Measurements from ENCODE around the gene ZNF468.
"Not testable (repeated sequence)": the region's sequence is repeated elsewhere in the genome, so short reads cannot be mapped to it uniquely, and the experiment has no call there.

Gene ZNF468

GRCh38 chr19:52857378-52858191 is at the start of gene ZNF468:
TSS of gene ZNF468 (minus strand) at chr19:52857619. CDS start at chr19:52854272, 3,347 bp downstream.
- DNase-seq, result not testable (repeated sequence)

- DNase-seq, result not testable (repeated sequence)
Observed at GRCh38 chr19:52904052-52904780, 46.8 kb upstream of the ZNF468 start.

GRCh38 chr19:52901842-52902241 is 44.4 kb upstream of the ZNF468 start:
- no peak for DNase-seq

- DNase-seq, result not testable (repeated sequence)
Observed at GRCh38 chr19:52898596-52898995, 41.2 kb upstream of the ZNF468 start.

- no peak for DNase-seq
Observed at GRCh38 chr19:52898101-52898500, 40.7 kb upstream of the ZNF468 start.

GRCh38 chr19:52897138-52897935 is 39.9 kb upstream of the ZNF468 start, which contains the start of gene ZNF320:
TSS of gene ZNF320 (minus strand) at chr19:52897635. CDS start at chr19:52890255, 7,380 bp downstream.
- DNase-seq, result peak; percentile 91

GRCh38 chr19:52896431-52897137 is 39.2 kb upstream of the ZNF468 start:
- no peak for DNase-seq

- DNase-seq, result no peak
Observed at GRCh38 chr19:52891336-52891735, 33.9 kb upstream of the ZNF468 start.

GRCh38 chr19:52889931-52890330 is 32.5 kb upstream of the ZNF468 start:
- DNase-seq, result no peak

GRCh38 chr19:52889076-52889475 is 31.7 kb upstream of the ZNF468 start:
- DNase-seq, result no peak

- DNase-seq, result no peak
Observed at GRCh38 chr19:52880895-52881389, 23.5 kb upstream of the ZNF468 start.

- DNase-seq, result not testable (repeated sequence)
Observed at GRCh38 chr19:52872996-52873395, 15.6 kb upstream of the ZNF468 start.

- DNase-seq, result no peak
Observed at GRCh38 chr19:52871466-52871865, 14.0 kb upstream of the ZNF468 start.

GRCh38 chr19:52868031-52868430 is 10.6 kb upstream of the ZNF468 start:
- DNase-seq, result not testable (repeated sequence)

- not testable (repeated sequence) for DNase-seq
Observed at GRCh38 chr19:52856540-52857377, 660 bp downstream of the ZNF468 start.

- DNase-seq, result not testable (repeated sequence)
Observed at GRCh38 chr19:52847352-52847751, 10.1 kb downstream of the ZNF468 start.

GRCh38 chr19:52840825-52841465 is 16.5 kb downstream of the ZNF468 start:
- DNase-seq, result not testable (repeated sequence)

GRCh38 chr19:52834289-52834688 is 23.1 kb downstream of the ZNF468 start:
- DNase-seq, result not testable (repeated sequence)

GRCh38 chr19:52833541-52833940 is 23.9 kb downstream of the ZNF468 start:
- not testable (repeated sequence) for DNase-seq

- not testable (repeated sequence) for DNase-seq
Observed at GRCh38 chr19:52829866-52830265, 27.6 kb downstream of the ZNF468 start.

- DNase-seq, result no peak
Observed at GRCh38 chr19:52825765-52826164, 31.7 kb downstream of the ZNF468 start.
